ENCODE data around the gene CASR.

Gene CASR

DNA sequence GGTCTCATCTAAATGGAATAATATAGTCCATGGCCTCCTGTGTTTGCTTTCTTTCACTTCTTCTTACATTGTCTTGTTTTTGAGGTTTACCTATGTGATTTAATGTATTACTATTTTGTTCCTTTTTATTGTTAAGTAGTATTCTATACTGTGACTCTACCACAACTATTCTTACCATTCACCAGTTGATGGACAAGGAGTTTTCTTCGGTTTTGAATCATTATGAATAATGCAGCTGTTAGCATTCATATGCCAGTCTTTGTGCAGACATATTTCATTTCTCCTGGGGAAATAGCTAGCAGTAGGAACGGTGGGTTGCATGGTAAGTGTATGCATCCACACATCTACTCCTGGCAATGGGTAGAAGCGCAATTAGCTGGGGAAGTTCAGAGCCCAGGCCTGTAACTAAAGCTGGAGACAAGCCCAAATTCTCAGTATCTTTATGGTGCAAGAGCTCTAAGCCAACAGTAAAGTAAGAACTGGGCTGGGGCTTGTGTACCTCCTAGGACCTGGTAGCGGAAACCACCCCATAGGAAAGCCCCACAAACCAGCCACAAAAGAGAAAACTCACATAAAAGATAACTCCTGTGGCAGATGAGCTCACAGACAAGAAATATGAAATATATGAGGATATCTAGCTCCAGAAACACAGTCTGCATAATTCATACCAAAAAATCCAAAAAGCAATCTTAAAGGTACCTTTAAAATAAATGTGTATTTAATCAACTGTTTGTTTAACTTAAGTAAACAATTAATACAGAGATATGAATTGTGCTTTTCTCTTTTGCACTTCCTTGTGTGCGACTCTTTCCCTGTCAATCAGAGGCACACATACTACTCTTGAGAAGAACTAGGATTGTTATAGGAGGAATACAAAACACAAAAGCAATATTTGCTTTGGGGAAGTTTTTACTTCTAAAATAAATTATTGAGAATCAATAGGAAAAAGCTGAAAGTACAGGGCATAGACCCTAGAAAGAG is 138.9 kb downstream of the CASR start:
- TF ChIP-seq GATA2 (IDR thresholded peaks at IDR 0.05; ENCODE audit: low read depth, low read length) (no peak), GATA3 (IDR thresholded peaks at IDR 0.05; ENCODE audit: low read depth, low read length) (no peak)

DNA sequence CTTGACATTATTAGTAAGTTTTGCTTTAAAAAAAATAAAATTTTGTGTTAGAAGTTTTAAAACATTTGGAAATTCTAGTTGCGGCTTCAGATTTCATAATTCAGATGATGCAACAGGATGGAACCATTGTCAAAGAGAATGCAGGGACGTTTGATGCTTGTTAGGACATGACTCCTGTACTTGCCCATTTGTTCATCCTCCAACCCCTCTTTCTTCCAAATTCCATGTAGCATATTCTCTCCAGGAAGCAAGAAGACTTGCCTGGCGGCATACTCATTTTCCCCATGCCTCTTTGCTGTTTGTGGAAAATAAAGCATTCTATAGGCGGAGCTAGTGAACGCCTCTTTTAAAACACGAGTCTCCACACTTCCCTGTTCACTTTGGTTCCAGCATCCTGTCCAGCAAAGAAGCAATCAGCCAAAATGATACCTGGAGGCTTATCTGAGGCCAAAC is 141.4 kb downstream of the CASR start, which contains the start of gene CSTA:
TSS of gene CSTA (plus strand) at position 378 of the 453 bp plus-strand sequence. CDS start at position 423, 45 bp downstream.
- no peak for TF ChIP-seq GATA2 (IDR thresholded peaks at IDR 0.05; ENCODE audit: low read depth, low read length)
- TF ChIP-seq GATA3 (IDR thresholded peaks at IDR 0.05; ENCODE audit: low read depth, low read length): no peak

DNA sequence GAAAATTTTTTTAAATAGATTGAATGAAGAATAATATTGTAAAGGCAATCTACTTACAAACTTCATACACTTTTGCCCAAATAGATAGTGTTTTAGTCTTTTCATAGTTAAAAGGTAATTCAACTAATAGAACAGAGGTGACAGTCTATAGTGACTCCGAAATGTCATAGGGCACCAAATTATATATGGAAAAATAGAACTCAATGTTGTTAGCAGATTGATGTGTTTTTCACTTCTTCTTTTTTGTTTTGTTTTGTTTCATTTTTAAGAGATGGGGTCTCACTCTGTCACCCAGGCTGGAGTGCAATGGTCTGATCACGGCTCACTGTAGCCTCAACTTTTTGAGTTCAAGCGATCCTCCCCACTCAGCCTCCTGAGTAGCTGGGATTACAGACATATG is 142.3 kb downstream of the CASR start:
- TF ChIP-seq GATA2 (IDR thresholded peaks at IDR 0.05; ENCODE audit: low read depth, low read length) (no peak), GATA3 (IDR thresholded peaks at IDR 0.05; ENCODE audit: low read depth, low read length) (no peak)

DNA sequence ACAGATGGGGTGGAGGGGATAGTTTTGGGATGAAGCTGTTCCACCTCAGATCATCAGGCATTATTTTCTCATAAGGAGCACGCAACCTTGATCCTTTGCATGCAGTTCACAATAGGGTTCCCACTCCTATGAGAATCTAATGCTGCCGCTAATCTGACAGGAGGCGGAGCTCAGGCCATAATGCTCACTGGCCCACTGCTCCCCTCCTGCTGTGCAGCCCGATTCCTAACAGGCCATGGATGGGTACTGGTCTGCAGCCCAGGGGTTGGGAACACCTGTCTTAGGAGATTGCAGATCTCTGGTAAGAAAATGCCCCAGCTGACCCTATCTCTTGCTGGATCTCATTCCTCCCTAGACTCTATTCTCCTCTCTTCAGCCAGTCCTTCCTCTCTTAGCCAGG is 148.4 kb downstream of the CASR start:
- TF ChIP-seq GATA3 (IDR thresholded peaks at IDR 0.05; ENCODE audit: low read depth, low read length) (no peak), GATA2 (IDR thresholded peaks at IDR 0.05; ENCODE audit: low read depth, low read length) (no peak)

GRCh38 chr3:122332551-122332950 is 149.1 kb downstream of the CASR start:
- TF ChIP-seq GATA2 (IDR thresholded peaks at IDR 0.05; ENCODE audit: low read depth, low read length) (no peak), GATA3 (IDR thresholded peaks at IDR 0.05; ENCODE audit: low read depth, low read length) (no peak)

Data from SH-SY5Y (cell line).